Osteocyte (in vitro differentiated cells): Measurements from ENCODE around the gene LARP4B. TPM values are rescaled to one million over a fixed set of nuclear protein-coding genes. Genes with fewer than 3 reads are reported as not detected.

Source experiments
- DNase-seq: peaks from one replicate; pipeline ENCODE4 v3.0.0; 2021; ENCODE audit warnings: mixed read lengths; ENCODE audit not compliant: unreplicated experiment; ENCODE audit errors: extremely low spot score
- H3K27ac Mint-ChIP-seq: one replicate; pipeline ENCODE4 v1.8.0; 2021; ENCODE audit warnings: mild to moderate bottlenecking, mixed read lengths; ENCODE audit not compliant: unreplicated experiment
- H3K27me3 Mint-ChIP-seq: one replicate; pipeline ENCODE4 v1.8.0; 2021; ENCODE audit warnings: mixed read lengths; ENCODE audit not compliant: unreplicated experiment
- H3K36me3 Mint-ChIP-seq: one replicate; pipeline ENCODE4 v1.8.0; 2021; ENCODE audit warnings: mixed read lengths; ENCODE audit not compliant: unreplicated experiment
- H3K4me1 Mint-ChIP-seq: one replicate; pipeline ENCODE4 v1.8.0; 2021; ENCODE audit warnings: mixed read lengths; ENCODE audit not compliant: unreplicated experiment
- H3K4me3 Mint-ChIP-seq: one replicate; pipeline ENCODE4 v1.8.0; 2021; ENCODE audit warnings: mild to moderate bottlenecking, moderate library complexity, mixed read lengths; ENCODE audit not compliant: unreplicated experiment
- H3K9me3 Mint-ChIP-seq: one replicate; pipeline ENCODE4 v1.8.0; 2021; ENCODE audit warnings: mixed read lengths; ENCODE audit not compliant: unreplicated experiment
- CTCF ChIP-seq: fragments of 200-600 bp; sonication (generic); IDR thresholded peaks from 2 replicates; pipeline ENCODE4 v1.5.0; 2021; ENCODE audit warnings: antibody characterized with exemption, mild to moderate bottlenecking, moderate library complexity
- total RNA-seq: library from RNA; stranded (reverse); gene quantifications from 2 replicates; pipeline ENCODE4 v1.2.1, GENCODE V29; 2021

The LARP4B gene
- total RNA-seq, 1 donor from 2014 or later: 79.6 TPM

DNA sequence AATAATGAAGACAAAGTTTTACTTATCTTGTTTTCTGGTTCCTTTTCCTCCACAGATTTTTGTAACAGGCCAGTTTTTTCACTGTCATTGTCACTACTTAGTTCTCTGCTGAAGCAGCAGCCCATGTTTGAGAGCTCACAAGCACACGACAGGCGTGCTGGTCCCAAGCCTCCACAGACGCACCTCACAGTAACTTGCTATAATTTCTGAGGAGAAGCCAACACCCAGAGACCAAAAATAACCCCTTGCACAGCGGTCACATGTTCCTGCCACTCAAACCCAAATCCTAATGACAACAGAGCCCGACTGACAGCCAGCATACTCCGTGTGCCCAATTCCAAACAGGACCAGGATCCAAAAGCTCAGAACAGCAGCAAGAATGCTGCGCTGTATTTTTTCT is 58.5 kb downstream of the LARP4B start:
- no peak for DNase-seq
- peaks cover 36% of the 10 kb centered on the region for H3K36me3 Mint-ChIP-seq
- H3K9me3 Mint-ChIP-seq: no peaks in the 10 kb centered on the region
- no peak for TF ChIP-seq CTCF
- no peak overlapping the region for H3K4me3 Mint-ChIP-seq
- peaks cover 18% of the 10 kb centered on the region for H3K4me1 Mint-ChIP-seq
- no peak overlapping the region for H3K27ac Mint-ChIP-seq
- H3K27me3 Mint-ChIP-seq: no peaks in the 10 kb centered on the region

DNA sequence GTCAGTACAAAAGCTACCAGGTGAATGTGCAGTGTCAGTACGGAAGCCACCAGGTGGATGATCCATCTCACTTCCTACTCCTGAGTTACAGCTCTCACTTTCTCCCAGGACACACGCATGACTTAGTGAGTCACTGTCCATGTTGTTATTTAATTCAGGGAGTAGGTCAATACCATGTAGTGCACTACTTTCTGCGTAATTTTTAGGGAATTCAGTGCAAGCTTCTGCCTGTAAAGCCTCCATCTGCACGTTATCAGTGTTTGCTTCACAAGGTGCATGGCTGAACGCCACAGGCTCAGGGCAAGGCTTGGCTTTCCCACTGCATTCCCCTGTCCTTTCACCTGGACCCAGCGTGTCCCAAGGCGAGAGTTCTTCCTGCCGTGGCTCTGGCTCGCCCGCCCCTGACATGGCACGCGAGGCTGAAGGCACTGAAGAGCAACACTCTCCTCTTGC is 59.5 kb downstream of the LARP4B start:
- no peak for TF ChIP-seq CTCF
- peaks cover 3% of the 10 kb centered on the region for H3K9me3 Mint-ChIP-seq
- H3K36me3 Mint-ChIP-seq: peaks cover 28% of the 10 kb centered on the region
- H3K4me3 Mint-ChIP-seq: no peak overlapping the region
- DNase-seq: no peak
- peaks cover 24% of the 10 kb centered on the region for H3K4me1 Mint-ChIP-seq
- no peak overlapping the region for H3K27ac Mint-ChIP-seq
- no peaks in the 10 kb centered on the region for H3K27me3 Mint-ChIP-seq

DNA sequence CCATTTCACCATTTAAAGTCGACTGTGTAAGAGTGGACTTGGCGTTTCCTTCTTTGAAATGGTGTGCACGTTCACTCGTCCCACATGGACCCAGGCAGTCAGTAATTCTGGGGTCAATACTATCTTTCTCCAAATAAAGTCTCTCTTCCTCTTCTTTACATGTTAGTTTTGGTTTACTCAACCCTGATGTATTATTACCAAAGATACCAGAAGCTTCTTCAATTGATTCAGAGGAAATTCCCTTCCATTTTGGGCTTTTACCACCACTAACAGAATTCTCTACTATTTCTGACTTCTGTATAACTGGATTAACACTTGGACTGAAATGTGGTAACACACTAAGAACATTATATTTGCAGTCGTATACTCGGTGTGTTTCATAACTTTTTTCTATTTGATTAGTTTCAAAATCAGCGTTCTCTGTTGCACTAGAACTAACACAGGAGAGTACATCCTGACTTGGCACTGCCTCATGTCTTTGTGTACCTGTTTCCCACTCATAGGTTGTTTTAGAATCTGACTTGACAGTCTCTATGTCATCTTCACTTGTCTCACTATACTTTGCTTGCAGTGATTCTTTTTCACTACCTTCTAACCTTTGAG is 60.8 kb downstream of the LARP4B start:
- peaks cover 3% of the 10 kb centered on the region for H3K9me3 Mint-ChIP-seq
- no peak for TF ChIP-seq CTCF
- H3K4me1 Mint-ChIP-seq: peaks cover 23% of the 10 kb centered on the region
- no peaks in the 10 kb centered on the region for H3K27me3 Mint-ChIP-seq
- peaks cover 28% of the 10 kb centered on the region for H3K36me3 Mint-ChIP-seq
- no peak overlapping the region for H3K4me3 Mint-ChIP-seq
- no peak for DNase-seq
- no peak overlapping the region for H3K27ac Mint-ChIP-seq

GRCh38 chr10:869171-869570 is 62.3 kb downstream of the LARP4B start:
- no peaks in the 10 kb centered on the region for H3K27me3 Mint-ChIP-seq
- peaks cover 19% of the 10 kb centered on the region for H3K4me1 Mint-ChIP-seq
- no peak for DNase-seq
- peaks cover 29% of the 10 kb centered on the region for H3K36me3 Mint-ChIP-seq
- TF ChIP-seq CTCF: no peak
- peaks cover 3% of the 10 kb centered on the region for H3K9me3 Mint-ChIP-seq
- H3K4me3 Mint-ChIP-seq: no peak overlapping the region
- H3K27ac Mint-ChIP-seq: peak overlapping the region; percentile 8

- TF ChIP-seq CTCF: no peak
- DNase-seq: no peak
- no peak overlapping the region for H3K4me3 Mint-ChIP-seq
- no peaks in the 10 kb centered on the region for H3K27me3 Mint-ChIP-seq
- peaks cover 35% of the 10 kb centered on the region for H3K36me3 Mint-ChIP-seq
- peaks cover 18% of the 10 kb centered on the region for H3K4me1 Mint-ChIP-seq
- H3K9me3 Mint-ChIP-seq: peaks cover 3% of the 10 kb centered on the region
- H3K27ac Mint-ChIP-seq: peak overlapping the region; percentile 70
Observed at GRCh38 chr10:867807-868206, 63.7 kb downstream of the LARP4B start.
